ENCODE results near the gene COX5B. TPM values are rescaled to one million over a fixed set of nuclear protein-coding genes. Genes with fewer than 3 reads are reported as not detected.

Gene COX5B
- total RNA-seq, 2 donors from 2014 or later: 1,312 to 1,415 TPM

- Histone ChIP-seq H3K4me1 (peaks cover 0 to 43% of the 10 kb centered on the region in 2 donors), H3K9me3 (no peaks in the 10 kb centered on the region), H3K36me3 (peaks cover 12% of the 10 kb centered on the region), H3K27me3 (no peaks in the 10 kb centered on the region), H3K4me3 (peak overlapping the region; percentile 59 to 72), H3K27ac (peak overlapping the region; percentile 96 to 99)
- no peak for DNase-seq (ENCODE audit: low spot score)
- no peak for TF ChIP-seq CTCF (IDR thresholded peaks at IDR 0.05)
These were observed 17.7 kb downstream of the COX5B start for GRCh38 chr2:97663626-97663961.

GRCh38 chr2:97663962-97664635 lies 18.2 kb downstream of the COX5B start, which contains the start of gene ACTR1B:
TSS of gene ACTR1B (minus strand) at chr2:97664044. CDS start at chr2:97663890, 154 bp downstream.
- peaks cover 7% of the 10 kb centered on the region for H3K36me3 ChIP-seq
- peak; percentile 65 to 68 for TF ChIP-seq CTCF (IDR thresholded peaks at IDR 0.05)
- peak; percentile 99 for DNase-seq (ENCODE audit: low spot score)
- no peaks in the 10 kb centered on the region for H3K27me3 ChIP-seq
- H3K4me3 ChIP-seq: peak within 1 kb of the TSS; percentile 59 to 72
- no peaks in the 10 kb centered on the region for H3K9me3 ChIP-seq
- peaks cover 0 to 43% of the 10 kb centered on the region in 2 donors for H3K4me1 ChIP-seq
- H3K27ac ChIP-seq: peak within 1 kb of the TSS; percentile 96 to 99

GRCh38 chr2:97664636-97664970 lies 18.7 kb downstream of the COX5B start:
- H3K36me3 ChIP-seq: peaks cover 5% of the 10 kb centered on the region
- peak in 1 of 2 donors; percentile 11 for TF ChIP-seq CTCF (IDR thresholded peaks at IDR 0.05)
- DNase-seq (ENCODE audit: low spot score): no peak
- H3K27ac ChIP-seq: peak overlapping the region; percentile 96 to 99
- peak overlapping the region; percentile 59 to 72 for H3K4me3 ChIP-seq
- no peaks in the 10 kb centered on the region for H3K27me3 ChIP-seq
- no peaks in the 10 kb centered on the region for H3K9me3 ChIP-seq
- H3K4me1 ChIP-seq: peaks cover 0 to 43% of the 10 kb centered on the region in 2 donors

GRCh38 chr2:97669448-97669847 lies 23.6 kb downstream of the COX5B start, which contains the start of gene C2orf92:
TSS of gene C2orf92 (plus strand) at chr2:97669713. CDS start at chr2:97669789, 76 bp downstream.
- Histone ChIP-seq H3K9me3 (no peaks in the 10 kb centered on the region), H3K4me3 (no peak within 1 kb of the TSS), H3K36me3 (no peaks in the 10 kb centered on the region), H3K4me1 (peaks cover 0 to 7% of the 10 kb centered on the region in 2 donors), H3K27me3 (no peaks in the 10 kb centered on the region), H3K27ac (no peak within 1 kb of the TSS)
- TF ChIP-seq CTCF (IDR thresholded peaks at IDR 0.05): no peak
- no peak for DNase-seq (ENCODE audit: low spot score)

GRCh38 chr2:97670471-97670870 lies 24.6 kb downstream of the COX5B start:
- H3K4me3 ChIP-seq: no peak overlapping the region

More at GRCh38 chr2:97670471-97670870, 24.6 kb downstream of the COX5B start:
- Histone ChIP-seq H3K36me3 (no peaks in the 10 kb centered on the region), H3K9me3 (no peaks in the 10 kb centered on the region), H3K4me1 (no peaks in the 10 kb centered on the region), H3K27me3 (no peaks in the 10 kb centered on the region), H3K27ac (no peak overlapping the region)
- no peak for DNase-seq (ENCODE audit: low spot score)
- no peak for TF ChIP-seq CTCF (IDR thresholded peaks at IDR 0.05)

All from right atrium auricular region (tissue), 2 donors.